Tibial nerve (tissue), 4 donors: ENCODE measurements around the gene TADA3. TPM values are rescaled to one million over a fixed set of nuclear protein-coding genes. Genes with fewer than 3 reads are reported as not detected.

ENCODE experiments used
- DNase-seq, 2 donors: peaks; one replicate each; pipeline ENCODE4 v3.0.0-alpha.2; 2019; ENCODE audit warnings: low spot score in 2 of 2
- H3K27ac ChIP-seq, 4 donors: fragments of 200-600 bp; sonication (generic) in 3 of 4; one replicate each; pipeline ENCODE4 v1.5.1; 2017 to 2019; ENCODE audit warnings: mild to moderate bottlenecking in 1 of 4
- H3K27me3 ChIP-seq, 2 donors: fragments of 200-600 bp; sonication (generic) in 1 of 2; one replicate each; pipeline versions ENCODE4 v1.5.1 to v1.6.0; 2017 to 2019
- H3K36me3 ChIP-seq, 3 donors: fragments of 200-600 bp; sonication (generic); one replicate each; pipeline ENCODE4 v1.5.1; 2018 to 2019
- H3K4me1 ChIP-seq, 4 donors: fragments of 200-600 bp; sonication (generic) in 3 of 4; one replicate each; pipeline ENCODE4 v1.5.1; 2017 to 2019
- H3K4me3 ChIP-seq, 4 donors: fragments of 200-600 bp; sonication (generic) in 3 of 4; one replicate each; pipeline ENCODE4 v1.5.1; 2017 to 2019; ENCODE audit warnings: mild to moderate bottlenecking in 1 of 4, moderate library complexity in 1 of 4
- H3K9me3 ChIP-seq, 4 donors: fragments of 200-600 bp; sonication (generic) in 3 of 4; one replicate each; pipeline ENCODE4 v1.5.1; 2017 to 2019
- EP300 ChIP-seq, 2 donors: sonication (generic); formaldehyde crosslinking; IDR thresholded peaks; one replicate each; pipeline ENCODE4 v1.6.1; 2017; ENCODE audit warnings: antibody characterized with exemption in 2 of 2, mild to moderate bottlenecking in 1 of 2
- POLR2A ChIP-seq, 2 donors: fragments of 450-650 bp; IDR thresholded peaks; one replicate each; pipeline ENCODE4 v1.6.1; 2017; ENCODE audit warnings: antibody characterized with exemption in 2 of 2, mild to moderate bottlenecking in 2 of 2, moderate library complexity in 2 of 2
- WGBS, 2 donors: methylation state at CpG; one replicate each; pipeline ENCODE4 v1.1.5; 2018; 5-methylcytosine and 5-hydroxymethylcytosine counted together
- total RNA-seq, 4 donors: library from RNA; depleted of rRNA; stranded (reverse); fragments of >200 nt; gene quantifications; one replicate each; pipeline ENCODE4 v1.1.0, GENCODE V29; 2016
- TF ChIP-seq, protein P1 (sequence below), 5 experiments: fragments of 200-600 bp in 3 of 5; fragments of 450-650 bp in 2 of 5; sonication (generic) in 3 of 5; IDR thresholded peaks; one replicate each; pipeline ENCODE4 v1.5.1; 2016 to 2019; ENCODE audit warnings: antibody characterized with exemption in 5 of 5, mild to moderate bottlenecking in 3 of 5, moderate library complexity in 2 of 5

Gene TADA3
- total RNA-seq, 4 donors from 2014 or later, result 56.1 to 69.0 (median 65.4) TPM

DNA sequence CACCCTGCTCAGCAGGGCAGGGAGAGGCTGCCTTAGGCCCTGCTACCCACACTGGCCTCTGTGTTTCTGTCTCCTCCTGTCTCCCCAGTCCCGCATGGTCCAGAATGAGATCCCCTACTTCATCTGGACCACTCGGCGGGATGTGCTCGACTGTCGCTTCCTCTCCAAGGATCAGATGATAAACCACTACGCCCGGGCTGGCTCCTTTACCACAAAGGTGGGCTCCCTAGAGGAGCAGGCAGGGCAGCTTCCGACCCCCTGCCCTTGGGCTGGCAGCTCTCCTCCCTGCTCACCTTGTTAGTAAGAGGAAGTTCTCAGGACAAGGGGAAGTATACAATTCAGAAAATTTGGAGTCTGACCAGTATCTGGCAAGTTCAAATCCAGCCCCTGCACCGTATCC is 23.7 kb upstream of the TADA3 start:
- H3K4me3 ChIP-seq, result no peak overlapping the region
- TF ChIP-seq, protein P1, sequence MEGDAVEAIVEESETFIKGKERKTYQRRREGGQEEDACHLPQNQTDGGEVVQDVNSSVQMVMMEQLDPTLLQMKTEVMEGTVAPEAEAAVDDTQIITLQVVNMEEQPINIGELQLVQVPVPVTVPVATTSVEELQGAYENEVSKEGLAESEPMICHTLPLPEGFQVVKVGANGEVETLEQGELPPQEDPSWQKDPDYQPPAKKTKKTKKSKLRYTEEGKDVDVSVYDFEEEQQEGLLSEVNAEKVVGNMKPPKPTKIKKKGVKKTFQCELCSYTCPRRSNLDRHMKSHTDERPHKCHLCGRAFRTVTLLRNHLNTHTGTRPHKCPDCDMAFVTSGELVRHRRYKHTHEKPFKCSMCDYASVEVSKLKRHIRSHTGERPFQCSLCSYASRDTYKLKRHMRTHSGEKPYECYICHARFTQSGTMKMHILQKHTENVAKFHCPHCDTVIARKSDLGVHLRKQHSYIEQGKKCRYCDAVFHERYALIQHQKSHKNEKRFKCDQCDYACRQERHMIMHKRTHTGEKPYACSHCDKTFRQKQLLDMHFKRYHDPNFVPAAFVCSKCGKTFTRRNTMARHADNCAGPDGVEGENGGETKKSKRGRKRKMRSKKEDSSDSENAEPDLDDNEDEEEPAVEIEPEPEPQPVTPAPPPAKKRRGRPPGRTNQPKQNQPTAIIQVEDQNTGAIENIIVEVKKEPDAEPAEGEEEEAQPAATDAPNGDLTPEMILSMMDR (IDR thresholded peaks at IDR 0.05), result no peak
- TF ChIP-seq EP300 (IDR thresholded peaks at IDR 0.05) (no peak), POLR2A (IDR thresholded peaks at IDR 0.05) (no peak)
- DNase-seq, result no peak
- no peaks in the 10 kb centered on the region for H3K9me3 ChIP-seq
- peaks cover 0 to 64% (median 5%) of the 10 kb centered on the region in 3 donors for H3K36me3 ChIP-seq
- H3K4me1 ChIP-seq, result peaks cover 0 to 8% (median 4%) of the 10 kb centered on the region in 4 donors
- WGBS, 2 donors, result 90 to 92% methylated on average over 9 of the region's 9 CpGs
- no peaks in the 10 kb centered on the region for H3K27me3 ChIP-seq
- H3K27ac ChIP-seq, result no peak overlapping the region

DNA sequence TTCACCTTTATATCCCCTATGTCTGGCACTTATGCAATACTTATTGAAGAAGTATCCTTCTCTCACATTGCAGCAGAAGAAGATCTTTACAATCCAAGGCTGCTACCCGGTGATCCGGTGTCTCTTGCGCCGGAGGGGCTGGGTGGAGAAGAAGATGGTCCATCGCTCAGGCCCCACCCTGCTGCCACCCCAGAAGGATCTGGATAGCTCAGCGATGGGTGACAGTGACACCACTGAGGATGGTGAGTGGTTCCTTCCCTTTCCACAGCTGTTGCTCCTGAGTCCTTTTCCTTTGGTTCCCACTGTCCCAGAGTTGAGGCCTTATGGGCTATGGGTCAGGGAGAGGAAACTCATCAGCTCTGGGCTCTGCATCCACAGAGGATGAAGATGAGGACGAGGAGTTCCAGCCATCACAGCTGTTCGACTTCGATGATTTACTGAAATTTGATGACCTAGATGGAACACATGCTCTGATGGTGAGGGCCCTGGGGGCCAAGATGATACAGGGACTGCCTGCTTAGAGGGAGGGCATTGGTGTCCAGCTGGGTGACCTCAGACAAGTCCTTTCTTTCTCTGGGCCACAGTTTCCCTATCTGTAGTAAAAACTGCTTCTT is 20.7 kb upstream of the TADA3 start:
- H3K9me3 ChIP-seq, result no peaks in the 10 kb centered on the region
- H3K27me3 ChIP-seq, result no peaks in the 10 kb centered on the region
- H3K36me3 ChIP-seq, result peaks cover 0 to 35% (median 5%) of the 10 kb centered on the region in 3 donors
- no peak overlapping the region for H3K4me3 ChIP-seq
- H3K27ac ChIP-seq, result no peak overlapping the region
- DNase-seq, result no peak
- 95 to 97% methylated on average over 9 of the region's 9 CpGs for WGBS, 2 donors
- H3K4me1 ChIP-seq, result peaks cover 0 to 22% (median 15%) of the 10 kb centered on the region in 4 donors
- TF ChIP-seq, protein P1 (IDR thresholded peaks at IDR 0.05), result no peak
- TF ChIP-seq POLR2A (IDR thresholded peaks at IDR 0.05), result no peak
- TF ChIP-seq EP300 (IDR thresholded peaks at IDR 0.05), result no peak

DNA sequence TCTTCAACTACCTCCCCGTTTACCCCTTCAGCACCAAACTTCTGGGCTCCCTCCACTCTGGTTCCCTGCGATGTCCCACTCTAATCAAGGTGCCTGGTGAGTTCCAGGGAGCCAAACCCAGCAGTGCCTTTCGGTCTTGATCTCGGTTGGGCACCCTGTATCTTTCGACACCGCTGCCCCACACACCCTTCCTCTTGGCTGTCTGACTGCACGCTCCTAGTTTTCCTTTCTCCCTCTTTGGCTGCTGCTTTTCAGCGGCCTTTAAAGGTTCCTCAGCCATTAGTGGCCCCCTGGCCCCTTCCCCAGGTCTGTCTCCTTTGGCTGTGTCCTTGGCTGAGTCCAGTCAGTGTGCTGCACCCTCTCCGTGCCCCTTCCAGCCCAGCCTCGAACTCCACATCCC is 18.6 kb upstream of the TADA3 start:
- no peaks in the 10 kb centered on the region for H3K9me3 ChIP-seq
- peaks cover 0 to 41% (median 8%) of the 10 kb centered on the region in 3 donors for H3K36me3 ChIP-seq
- peak overlapping the region; percentile 42 to 81 (median 71) for H3K4me3 ChIP-seq
- no peaks in the 10 kb centered on the region for H3K27me3 ChIP-seq
- WGBS, 2 donors, result 46 to 54% methylated on average over 10 of the region's 10 CpGs
- TF ChIP-seq, protein P1 (IDR thresholded peaks at IDR 0.05), result no peak
- no peak for TF ChIP-seq EP300 (IDR thresholded peaks at IDR 0.05)
- TF ChIP-seq POLR2A (IDR thresholded peaks at IDR 0.05), result no peak
- H3K27ac ChIP-seq, result peak overlapping the region; percentile 90 to 99 (median 95)
- DNase-seq, result no peak
- peaks cover 0 to 22% (median 15%) of the 10 kb centered on the region in 4 donors for H3K4me1 ChIP-seq

DNA sequence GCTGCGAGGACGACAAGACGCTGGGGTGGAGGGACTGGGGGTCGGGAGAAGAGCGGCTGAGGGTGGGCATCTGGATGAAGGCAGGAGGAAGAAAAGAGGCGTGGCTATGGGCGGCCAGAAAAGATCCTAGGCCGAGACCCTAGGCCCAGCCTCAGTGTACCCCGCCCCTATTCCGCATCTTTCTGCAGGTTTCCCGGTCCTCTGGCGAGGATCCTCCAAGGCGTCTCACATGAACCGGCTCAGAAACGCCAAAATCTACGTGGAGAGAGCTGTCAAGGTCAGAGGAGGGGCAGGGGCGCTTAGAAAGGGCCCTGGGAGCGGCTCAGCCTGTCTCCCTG is 18.1 kb upstream of the TADA3 start:
- 3 to 4% methylated on average over 18 of the region's 18 CpGs for WGBS, 2 donors
- H3K27ac ChIP-seq, result peak overlapping the region; percentile 90 to 99 (median 95)
- TF ChIP-seq, protein P1 (IDR thresholded peaks at IDR 0.05), result no peak
- TF ChIP-seq EP300 (IDR thresholded peaks at IDR 0.05) (no peak), POLR2A (IDR thresholded peaks at IDR 0.05) (no peak)

DNA sequence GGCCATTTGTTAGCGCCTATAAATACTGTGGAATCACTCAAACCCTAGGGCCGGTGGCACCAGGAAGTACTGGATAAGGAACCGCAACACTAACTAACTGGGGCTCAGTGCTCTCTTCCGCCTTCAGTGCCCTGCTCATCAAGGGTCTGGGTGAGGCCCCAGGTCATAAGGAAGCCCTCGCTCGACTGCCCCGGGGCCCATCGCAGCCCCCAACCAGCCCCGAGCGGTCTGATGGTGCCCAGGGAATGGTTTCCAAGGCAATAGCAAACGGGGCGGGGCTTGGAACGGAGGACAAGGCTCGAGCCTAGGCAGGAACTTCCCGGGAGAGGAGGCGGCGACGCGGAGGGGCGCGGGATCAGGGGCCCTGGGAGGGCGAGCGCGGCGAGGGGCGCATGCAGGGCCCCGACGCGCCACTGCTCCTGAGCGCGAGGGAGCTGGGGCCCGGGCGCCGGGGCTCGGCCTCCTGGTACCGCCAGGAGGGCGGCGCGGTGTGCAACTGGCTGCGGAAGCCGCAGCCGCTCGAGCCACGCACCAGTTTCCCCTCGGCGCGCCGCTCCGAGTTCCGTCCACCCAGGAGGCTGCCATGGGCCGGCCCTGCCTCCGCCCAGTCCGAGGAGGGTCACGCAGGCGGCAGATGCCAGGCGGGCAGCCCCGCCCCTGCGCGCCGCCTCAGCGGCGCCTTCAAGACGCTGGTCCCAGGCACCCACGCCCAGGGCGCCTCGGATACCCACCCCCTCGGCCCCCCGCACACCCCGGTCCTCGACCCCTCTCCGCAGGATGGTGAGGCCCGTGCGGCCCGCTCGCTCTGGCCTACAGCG is 17.6 kb upstream of the TADA3 start, which contains the start of gene TTLL3:
Gene TTLL3, plus strand, starts transcription at position 648 of the 818 bp plus-strand sequence. CDS start 400 bp downstream, outside the sequence.
- WGBS, 2 donors, result 2 to 3% methylated on average over 28 to 44 of the region's 76 CpGs
- peaks cover 0 to 45% (median 15%) of the 10 kb centered on the region in 3 donors for H3K36me3 ChIP-seq

More for the DNA sequence above, 18.1 kb upstream of the TADA3 start:
- Histone ChIP-seq H3K36me3 (peaks cover 0 to 41% (median 13%) of the 10 kb centered on the region in 3 donors), H3K4me3 (peak overlapping the region; percentile 42 to 81 (median 71)), H3K27me3 (no peaks in the 10 kb centered on the region), H3K9me3 (no peaks in the 10 kb centered on the region), H3K4me1 (peaks cover 0 to 22% (median 15%) of the 10 kb centered on the region in 4 donors)
- peak in 1 of 2 donors; percentile 8 for DNase-seq

More for the DNA sequence above, 17.6 kb upstream of the TADA3 start, which contains the start of gene TTLL3:
- Histone ChIP-seq H3K4me1 (peaks cover 0 to 22% (median 15%) of the 10 kb centered on the region in 4 donors), H3K27ac (peak within 1 kb of the TSS; percentile 90 to 99 (median 95)), H3K9me3 (no peaks in the 10 kb centered on the region), H3K4me3 (peak within 1 kb of the TSS; percentile 42 to 81 (median 71)), H3K27me3 (no peaks in the 10 kb centered on the region)
- TF ChIP-seq EP300 (IDR thresholded peaks at IDR 0.05) (peak in 1 of 2 donors; percentile 46), POLR2A (IDR thresholded peaks at IDR 0.05) (peak in 1 of 2 donors; percentile 59)
- TF ChIP-seq, protein P1 (IDR thresholded peaks at IDR 0.05), result peak in 1 of 5 experiments; percentile 19
- peak; percentile 69 to 77 for DNase-seq
